GM12864 (cell line): ENCODE measurements around the gene WDR7.

Experiments
- DNase-seq: peaks from one replicate; pipeline ENCODE4 v3.0.0-alpha.2; 2011; ENCODE audit warnings: low read depth
- H3K4me3 ChIP-seq: 2 replicates; pipeline ENCODE4 v1.5.1; 2011; ENCODE audit warnings: mild to moderate bottlenecking, low read depth, low read length, control low read depth
- TF ChIP-seq, protein P1 (sequence below): IDR thresholded peaks from 2 replicates; pipeline ENCODE4 v1.5.1; 2011; ENCODE audit warnings: low read depth, mild to moderate bottlenecking, moderate library complexity, low read length, control low read depth, inconsistent platforms; ENCODE audit errors: missing control alignments

WDR7 gene

GRCh38 chr18:57063601-57064103 is 412.5 kb downstream of the WDR7 start:
- TF ChIP-seq, protein P1, sequence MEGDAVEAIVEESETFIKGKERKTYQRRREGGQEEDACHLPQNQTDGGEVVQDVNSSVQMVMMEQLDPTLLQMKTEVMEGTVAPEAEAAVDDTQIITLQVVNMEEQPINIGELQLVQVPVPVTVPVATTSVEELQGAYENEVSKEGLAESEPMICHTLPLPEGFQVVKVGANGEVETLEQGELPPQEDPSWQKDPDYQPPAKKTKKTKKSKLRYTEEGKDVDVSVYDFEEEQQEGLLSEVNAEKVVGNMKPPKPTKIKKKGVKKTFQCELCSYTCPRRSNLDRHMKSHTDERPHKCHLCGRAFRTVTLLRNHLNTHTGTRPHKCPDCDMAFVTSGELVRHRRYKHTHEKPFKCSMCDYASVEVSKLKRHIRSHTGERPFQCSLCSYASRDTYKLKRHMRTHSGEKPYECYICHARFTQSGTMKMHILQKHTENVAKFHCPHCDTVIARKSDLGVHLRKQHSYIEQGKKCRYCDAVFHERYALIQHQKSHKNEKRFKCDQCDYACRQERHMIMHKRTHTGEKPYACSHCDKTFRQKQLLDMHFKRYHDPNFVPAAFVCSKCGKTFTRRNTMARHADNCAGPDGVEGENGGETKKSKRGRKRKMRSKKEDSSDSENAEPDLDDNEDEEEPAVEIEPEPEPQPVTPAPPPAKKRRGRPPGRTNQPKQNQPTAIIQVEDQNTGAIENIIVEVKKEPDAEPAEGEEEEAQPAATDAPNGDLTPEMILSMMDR, result no peak
- no peak for DNase-seq
- H3K4me3 ChIP-seq, result no peak overlapping the region

GRCh38 chr18:57073501-57074187 is 422.5 kb downstream of the WDR7 start:
- no peak for DNase-seq
- TF ChIP-seq, protein P1, result no peak
- H3K4me3 ChIP-seq, result no peak overlapping the region

DNA sequence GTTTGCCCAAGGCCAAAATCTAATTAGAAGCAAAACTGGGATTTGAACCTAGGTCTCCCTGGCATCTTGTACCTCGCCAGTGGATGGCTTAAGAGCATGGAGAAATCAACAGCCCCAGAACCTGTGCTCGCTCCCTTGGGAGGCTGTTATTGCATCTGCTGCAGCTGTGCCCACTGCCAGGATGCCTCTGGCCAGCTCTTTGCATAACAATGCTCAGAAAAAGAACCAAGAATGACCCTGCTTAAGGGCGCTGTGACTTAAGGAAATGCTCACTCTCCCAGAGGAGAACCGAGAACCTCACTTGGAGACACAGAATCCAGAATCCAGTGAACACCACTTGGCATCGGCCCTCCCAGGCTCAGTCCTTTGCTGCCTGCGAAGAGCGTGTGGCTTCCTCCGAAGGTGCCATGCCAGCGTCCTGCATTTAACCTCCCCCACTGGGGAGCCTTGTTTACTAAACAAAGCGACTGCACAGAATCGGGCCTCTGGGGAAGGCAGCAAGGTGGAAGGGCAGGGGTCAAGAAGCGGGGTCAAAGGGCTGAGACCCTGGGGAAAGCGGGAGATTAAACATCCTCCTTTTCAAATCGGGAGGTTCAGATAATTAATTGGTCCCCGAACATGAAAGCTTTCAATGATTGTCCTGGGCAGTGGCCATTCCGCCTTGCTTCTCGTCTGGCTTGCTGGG is 424.7 kb downstream of the WDR7 start:
- TF ChIP-seq, protein P1, result no peak
- no peak overlapping the region for H3K4me3 ChIP-seq
- DNase-seq, result no peak

GRCh38 chr18:57077005-57077765 is 426.0 kb downstream of the WDR7 start:
- TF ChIP-seq, protein P1, result no peak
- no peak overlapping the region for H3K4me3 ChIP-seq
- DNase-seq, result no peak

DNA sequence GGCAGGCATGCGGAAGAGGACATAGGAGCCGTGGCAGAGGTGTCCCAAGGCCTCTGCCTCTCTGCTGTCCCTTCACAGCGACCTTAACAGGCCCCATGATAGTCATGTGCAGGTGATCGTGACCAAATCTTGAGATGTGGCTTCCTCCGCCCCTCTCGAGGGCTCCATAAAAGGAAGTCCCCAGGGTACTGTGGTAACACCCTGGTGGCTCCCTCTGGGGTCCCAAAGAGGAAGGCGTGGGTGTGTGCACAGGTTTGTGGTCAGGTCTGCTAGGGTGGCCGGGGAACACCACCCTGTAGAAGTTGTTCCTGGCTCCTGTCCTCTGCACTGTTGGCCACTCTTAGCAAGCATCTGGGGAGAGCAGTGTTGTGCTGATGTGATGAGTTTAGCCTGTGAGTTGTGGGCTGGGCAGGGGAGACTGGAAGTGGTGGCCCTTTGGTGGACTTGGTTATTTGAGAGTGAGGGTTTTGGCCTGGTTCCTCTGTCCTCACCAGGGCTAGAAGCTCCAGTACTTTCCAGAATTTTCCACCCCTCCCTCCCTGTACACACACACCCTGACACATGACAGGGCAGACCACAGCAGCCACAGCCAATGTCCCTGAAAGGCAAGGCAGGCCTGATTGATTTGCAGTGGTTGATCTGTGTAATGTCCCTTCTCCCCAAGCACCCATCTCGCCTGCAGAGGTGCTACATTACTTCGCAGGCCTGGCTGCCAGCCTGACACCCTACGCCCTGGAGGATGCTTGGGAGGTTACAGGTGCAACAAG is 426.8 kb downstream of the WDR7 start:
- DNase-seq, result peak; percentile 87
- H3K4me3 ChIP-seq, result no peak overlapping the region
- TF ChIP-seq, protein P1, result no peak

GRCh38 chr18:57078614-57079013 is 427.5 kb downstream of the WDR7 start:
- no peak for DNase-seq
- TF ChIP-seq, protein P1, result no peak
- no peak overlapping the region for H3K4me3 ChIP-seq
